Skin of body (tissue), 2 donors: ENCODE data around the gene RHOV. TPM values are rescaled to one million over a fixed set of nuclear protein-coding genes. Genes with fewer than 3 reads are reported as not detected.

Source experiments
- DNase-seq: peaks from one replicate; lab custom pipeline; 2025; lab: John Stamatoyannopoulos, UW
- total RNA-seq: library from RNA; depleted of rRNA; stranded (reverse); fragments of >200 nt; gene quantifications from one replicate; pipeline ENCODE4 v1.2.3, GENCODE V29; 2014

RHOV gene
- 19.4 TPM for total RNA-seq

DNA sequence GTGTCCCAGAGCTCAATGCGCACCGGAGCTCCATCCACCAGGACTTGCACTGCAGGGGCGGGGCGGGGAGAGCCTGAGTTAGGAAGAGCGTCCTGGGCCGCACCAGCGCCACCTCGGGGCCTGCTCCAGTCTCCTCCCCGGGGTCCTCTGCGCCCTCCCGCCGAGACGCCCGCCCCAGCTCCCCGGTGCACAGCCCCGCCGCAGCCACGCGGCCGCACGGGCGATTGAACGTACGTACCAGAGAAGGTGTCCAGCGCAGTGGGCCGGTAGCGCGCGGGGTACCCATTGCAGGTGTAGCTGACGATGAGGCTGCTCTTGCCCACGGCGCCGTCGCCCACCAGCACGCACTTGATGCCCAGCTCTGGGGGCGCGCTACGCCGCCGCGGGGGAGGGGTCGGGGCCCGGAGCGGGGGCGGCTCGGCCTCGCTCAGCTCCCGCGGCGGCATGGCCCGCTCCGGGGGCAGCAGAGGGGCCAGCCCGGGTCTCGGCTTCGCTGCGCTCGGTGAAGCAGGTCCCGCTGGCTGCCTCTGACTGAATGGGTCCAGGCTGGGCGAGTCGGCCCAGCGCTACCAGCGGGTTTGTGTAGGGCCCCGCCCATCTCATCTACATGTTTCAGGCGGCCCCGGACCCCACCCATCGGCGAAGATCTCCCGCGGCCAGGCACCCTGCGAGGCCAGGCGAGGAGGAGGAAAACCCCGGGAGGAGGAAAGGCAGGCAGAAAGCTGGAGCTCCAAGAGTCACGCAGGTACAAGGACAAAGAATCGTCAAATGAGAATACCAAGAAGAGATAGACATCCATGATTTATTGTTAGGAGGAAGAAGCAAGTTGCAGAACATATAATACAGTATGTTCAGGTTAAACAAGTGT is at the start of gene RHOV:
Gene RHOV, minus strand, starts transcription at position 541 of the 868 bp plus-strand sequence. Its CDS starts 95 bp downstream, at position 446.
- no peak for DNase-seq

GRCh38 chr15:40923551-40923950 is 49.5 kb upstream of the RHOV start:
- no peak for DNase-seq

- DNase-seq, result no peak
Measured at GRCh38 chr15:40922608-40923005, 48.6 kb upstream of the RHOV start.

DNA sequence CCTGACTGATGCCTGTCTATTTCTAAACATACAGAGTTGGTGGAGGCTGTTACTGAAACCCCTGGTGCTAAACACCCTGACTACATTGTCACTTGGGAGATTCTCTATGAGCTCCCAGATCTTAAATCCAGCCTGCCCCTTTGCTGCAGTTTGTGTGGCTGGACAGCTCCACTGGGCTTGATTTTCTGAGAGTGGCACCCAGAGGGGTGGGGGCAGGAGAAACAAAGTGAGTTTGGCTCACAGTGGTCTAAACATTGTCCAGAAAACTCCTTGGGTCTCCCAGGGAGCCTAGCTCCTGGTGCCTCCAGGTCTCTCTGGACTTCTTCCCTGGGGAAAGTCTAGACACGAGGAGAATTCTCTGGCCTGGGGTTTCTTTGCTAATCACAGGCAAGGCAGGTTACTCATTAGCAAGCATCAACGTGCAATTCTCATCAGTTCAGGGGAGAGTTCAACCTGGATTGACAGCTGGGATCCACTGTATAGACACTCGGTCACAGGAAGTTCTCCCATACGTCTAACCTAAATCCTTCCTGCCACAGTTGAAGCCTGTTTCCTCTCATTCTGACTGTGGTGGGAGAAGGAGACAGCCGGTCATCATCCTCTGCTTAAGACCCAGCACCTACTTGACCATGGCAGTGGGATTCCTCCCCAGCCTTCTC is 48.0 kb upstream of the RHOV start:
- DNase-seq, result no peak

- DNase-seq, result no peak
Measured at GRCh38 chr15:40918799-40919392, 44.9 kb upstream of the RHOV start.

DNA sequence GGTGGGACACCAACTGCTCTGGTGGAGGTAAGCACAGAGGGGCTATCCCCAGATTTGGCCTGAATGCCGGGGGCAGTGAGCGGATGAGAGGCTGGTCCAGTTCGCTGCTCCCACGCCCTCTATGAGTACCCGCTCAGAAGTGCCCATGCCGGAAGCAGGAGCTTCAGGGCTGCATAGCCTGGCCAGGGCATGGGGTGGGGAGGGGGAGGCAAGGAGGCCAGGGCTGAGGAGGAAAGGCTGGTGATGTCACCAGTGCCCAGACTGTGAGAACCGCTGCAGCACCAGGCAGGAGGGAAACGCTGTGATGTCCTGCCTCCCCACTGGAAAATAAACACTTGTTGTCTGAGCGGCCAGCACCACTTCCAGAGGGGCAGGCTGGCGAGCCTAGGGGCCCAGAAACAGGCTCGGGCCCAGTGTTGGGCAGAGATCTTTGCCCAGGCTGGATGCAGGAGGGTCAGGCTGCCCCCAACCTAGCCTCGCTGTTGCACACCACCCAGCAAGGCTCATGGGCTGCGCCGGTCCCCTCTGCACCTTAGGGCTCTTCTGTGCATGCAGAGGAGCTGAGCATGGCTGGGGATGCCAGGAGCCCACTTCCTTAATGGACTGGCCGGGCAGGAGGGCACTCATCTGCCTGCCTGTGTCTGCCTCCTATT is 44.2 kb upstream of the RHOV start:
- DNase-seq, result no peak

DNA sequence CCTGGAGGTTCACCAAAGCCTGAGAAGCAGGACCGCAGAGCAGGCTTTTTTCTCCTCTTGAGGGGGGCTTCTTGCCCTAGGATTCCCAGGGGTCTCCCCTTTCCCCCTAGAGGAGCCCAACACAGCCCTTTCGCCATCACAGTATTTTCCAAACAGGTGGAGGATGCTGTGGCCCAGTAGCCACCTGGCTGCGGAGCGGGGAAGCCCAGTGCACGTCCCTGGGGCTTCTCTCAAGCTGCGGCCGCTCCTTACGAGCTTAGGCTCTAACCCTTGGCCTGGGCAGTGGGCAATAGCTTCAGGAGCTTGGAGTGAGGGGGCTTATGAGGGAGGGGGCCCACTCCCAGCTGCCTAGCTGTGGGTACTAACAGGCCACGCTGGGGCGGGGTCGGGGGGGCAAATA is 43.6 kb upstream of the RHOV start:
- DNase-seq, result no peak

GRCh38 chr15:40915679-40916078 is 41.6 kb upstream of the RHOV start:
- DNase-seq, result no peak

DNA sequence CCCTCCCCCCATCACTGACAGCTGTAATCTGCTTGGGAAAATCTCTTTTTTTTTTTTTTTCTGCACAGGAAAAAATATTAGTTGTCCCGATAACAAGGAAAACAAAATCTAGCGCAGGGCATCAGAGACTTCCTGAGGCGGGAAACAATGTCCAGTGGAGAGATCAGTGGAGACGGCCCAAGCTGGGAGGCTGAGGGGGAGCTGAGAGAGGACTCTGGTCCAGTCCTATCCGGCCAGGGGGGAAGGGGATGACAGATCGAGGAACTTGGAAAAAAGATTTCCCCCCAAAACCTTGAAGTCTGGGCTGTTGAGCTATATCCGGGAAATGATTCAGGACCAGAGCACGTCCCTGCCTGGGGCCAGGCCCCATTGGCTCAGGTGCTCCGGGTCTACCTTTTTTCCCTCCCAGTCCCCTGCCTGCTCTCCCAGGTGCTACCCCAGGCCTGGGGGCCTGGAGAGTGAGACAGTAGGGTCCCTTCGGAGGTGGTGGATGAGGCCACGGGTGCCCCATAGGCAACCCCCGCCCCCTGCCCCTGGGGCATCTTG is 41.2 kb upstream of the RHOV start:
- no peak for DNase-seq

DNA sequence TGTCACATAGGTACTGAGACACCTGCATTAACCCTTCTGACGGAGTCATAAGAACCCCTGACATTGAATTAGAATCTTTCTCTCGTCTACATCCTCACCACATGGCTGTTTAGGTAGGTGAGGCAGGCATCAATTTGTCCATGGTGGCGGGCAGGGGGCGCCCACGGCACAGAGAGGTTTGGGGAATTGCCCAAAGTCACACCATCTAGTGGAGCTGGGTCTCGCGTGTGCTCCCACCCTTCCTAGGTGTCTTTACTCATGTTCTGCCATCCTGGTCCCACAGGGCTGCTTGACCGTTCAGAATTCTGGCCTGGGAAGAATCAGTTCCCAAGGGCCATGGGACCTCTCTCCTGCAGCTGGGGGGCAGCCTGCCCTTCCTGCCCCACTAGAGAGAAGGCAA is 40.5 kb upstream of the RHOV start:
- DNase-seq, result no peak

GRCh38 chr15:40914013-40914412 is 40.0 kb upstream of the RHOV start:
- no peak for DNase-seq

DNA sequence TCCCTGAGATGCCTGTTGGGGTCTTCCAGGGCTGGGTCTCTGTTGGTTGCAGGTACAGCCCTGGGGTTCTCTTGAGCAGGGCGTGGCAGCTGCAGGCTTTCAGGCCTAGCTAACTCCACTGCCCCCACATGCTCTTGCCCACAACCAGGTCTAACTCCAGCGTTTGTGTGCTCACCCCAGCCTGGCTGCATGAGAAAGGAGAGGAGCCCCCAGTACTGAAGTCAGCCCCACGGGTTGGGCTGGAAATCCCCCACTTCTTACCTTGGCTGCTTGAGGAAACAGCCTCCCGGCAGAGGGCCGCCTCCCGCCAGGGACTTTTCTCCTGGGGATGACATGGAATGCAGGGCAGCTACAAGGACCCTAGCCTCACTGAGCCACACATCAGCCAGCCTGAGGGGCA is 38.4 kb upstream of the RHOV start:
- DNase-seq, result no peak

DNA sequence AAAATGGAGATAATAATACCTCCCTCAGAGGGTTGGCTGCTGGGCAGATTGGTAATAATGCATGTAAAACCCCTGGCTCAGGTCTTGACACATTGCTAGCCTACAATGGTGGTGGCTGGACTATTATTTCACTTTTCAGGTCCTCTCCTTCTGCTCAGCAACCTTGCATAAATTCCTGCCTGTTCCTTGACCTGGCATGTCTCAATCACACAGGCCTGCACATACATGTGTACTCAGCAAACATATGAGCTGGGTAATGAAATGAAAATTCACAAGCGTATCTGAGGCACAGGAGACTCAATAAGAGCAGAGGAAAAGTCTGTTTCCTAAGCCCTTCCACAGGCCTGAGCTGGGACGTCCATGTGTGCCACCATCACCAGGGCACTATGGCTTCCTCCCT is 37.7 kb upstream of the RHOV start:
- no peak for DNase-seq

DNA sequence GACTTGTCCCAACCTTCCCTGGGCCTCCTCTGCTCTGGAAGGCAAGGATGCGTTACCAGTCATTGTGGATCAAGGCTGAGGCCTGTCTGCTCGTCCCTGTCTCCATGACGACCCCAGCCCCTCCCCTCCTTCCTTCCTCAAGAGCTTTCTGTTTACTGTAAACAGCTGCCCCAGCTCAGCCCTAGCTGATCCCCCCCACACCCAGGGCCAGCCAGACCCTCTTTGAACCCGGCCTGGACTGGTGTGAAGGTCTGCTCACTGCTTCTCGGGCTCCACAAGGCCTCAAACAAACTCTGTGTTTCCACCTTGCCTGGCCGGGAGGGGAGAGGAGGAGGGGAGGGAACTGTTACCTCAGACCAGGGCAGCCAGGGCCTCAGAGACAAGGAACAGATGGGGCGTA is 37.1 kb upstream of the RHOV start:
- DNase-seq, result peak; percentile 49

DNA sequence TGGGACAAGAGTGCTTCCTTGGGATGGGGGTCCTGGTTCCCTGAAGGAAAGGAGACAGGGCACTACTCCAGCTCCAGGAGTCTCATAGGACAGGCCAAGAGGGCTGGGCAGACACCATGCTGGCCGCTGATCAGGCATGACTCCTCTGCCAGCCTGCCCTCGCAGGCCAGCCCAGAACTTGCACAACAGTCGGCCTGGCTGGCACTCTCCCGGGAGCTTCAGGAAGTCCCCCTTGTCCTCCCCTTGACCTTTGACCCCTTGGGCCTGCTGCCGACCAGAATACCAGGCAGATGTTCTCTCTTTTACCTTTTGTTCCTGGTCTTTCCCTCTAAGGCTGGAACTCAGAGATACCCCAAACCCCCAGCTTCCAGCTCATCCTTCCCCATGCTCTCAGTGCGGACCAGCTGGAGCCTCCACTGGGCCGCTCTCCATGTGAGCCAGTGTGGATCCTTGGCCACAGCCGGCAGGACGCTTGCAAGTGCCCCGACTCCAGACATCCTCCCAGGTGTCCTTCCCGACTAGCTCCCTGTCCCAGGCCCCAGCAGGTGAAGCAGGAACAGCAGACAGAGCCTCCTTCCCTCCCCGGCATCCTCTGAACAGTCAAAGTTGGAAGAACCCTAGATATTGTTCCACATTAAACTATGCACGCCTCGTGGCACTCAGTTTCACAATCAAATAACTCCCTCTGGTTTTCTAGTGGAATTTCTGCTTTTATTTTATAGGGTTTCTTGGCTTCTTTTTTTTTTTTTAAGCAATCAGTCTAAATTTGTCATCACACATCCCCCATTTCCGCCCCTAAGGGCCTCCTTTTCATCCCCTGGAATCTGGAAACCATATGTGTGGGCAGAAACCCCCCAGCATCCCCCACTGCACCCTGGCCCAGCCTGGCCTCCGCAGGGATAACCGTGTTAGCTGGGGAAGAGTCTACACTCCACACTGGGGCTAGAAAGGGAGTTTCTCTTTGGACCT is 35.9 kb upstream of the RHOV start:
- DNase-seq, result peak; percentile 86

GRCh38 chr15:40908095-40908494 is 34.1 kb upstream of the RHOV start:
- DNase-seq, result no peak

DNA sequence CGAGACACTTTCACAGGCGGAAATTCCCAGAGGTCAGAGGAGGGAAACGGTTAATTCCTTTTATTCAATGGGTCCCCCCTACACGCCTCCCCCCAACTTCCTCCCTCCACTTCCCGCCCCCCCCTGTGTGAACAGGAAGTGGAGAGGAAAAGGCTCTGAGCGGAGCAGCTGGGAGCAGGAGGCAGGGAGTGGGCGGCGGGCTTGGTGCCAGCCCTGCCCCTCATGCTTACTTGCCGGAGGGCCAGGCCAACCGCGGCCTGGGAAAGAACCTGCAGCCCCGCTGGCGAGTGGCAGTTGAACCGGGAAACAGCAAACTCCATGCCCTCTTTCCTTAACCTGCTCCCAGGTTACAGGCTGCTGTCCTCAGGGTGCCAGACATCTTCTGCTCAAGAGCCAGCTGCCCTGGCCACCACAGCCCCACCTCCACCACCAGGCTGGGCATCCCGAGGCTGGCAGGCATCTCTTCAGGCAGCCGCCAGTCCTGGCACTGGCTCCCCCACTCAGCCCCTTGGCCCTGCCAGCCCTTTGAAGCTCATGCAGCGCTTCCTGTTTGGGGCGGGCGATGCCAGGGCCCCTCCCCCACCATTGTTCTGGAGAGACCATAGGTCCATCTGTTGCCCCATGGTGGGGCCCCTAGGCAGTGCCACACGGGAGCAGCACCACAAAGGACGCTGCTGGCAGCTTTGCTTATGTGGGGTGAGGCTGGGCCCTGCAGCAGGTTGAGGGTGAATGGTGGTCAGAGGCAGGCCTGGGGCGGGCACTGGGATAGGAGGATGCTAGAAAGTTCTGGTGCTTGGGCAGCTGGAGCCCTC is 33.2 kb upstream of the RHOV start:
- peak; percentile 53 for DNase-seq

DNA sequence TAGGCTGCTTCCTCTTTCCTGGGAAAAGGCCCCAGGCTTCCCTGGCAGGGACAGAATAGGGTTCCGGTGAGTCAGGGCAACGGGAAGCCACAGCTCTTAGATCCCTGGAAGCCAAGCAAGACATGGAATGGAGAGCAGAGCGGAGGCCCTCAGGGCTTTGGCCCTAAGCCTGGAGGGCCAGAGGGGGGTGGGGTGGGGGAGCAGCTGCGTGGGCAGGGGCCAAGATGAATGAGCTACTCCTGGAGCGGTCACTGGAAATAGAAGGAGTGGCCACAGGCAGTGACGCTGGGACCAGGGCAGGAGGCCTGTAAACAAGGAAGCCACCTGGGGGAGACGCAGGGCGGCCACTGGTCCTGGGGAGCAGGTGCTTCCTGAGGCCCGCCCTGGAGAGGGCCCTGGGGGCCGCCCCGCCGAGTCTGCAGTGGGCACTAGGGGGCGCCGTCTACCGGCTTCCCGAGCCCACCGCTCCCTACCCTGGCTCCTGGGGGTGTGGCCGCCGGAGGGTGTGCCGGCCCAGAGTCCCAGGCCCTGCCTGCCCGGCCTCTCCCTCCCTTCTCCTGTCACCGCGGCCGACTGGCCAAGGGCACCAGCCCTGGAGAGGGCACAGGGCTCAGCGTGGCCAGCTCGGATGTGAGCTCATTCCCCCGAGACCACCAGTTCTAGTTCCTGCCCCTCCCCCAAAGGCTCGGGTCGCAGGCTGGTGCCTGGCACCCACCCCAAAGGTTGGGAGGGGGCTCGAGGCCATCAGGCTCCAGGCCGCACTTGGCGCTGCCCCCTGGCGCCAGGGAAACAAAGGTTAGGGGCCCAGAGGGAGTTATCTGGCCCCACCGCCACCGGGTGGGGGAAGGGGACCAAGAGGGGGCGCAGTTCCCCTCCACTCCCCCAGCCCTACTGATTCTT is 32.3 kb upstream of the RHOV start:
- DNase-seq, result peak; percentile 86
